ENCODE results near the gene UBE2E1. TPM values are rescaled to one million over a fixed set of nuclear protein-coding genes. Genes with fewer than 3 reads are reported as not detected.
A peak's percentile ranks its signal among the peaks of the same experiment; 100 is the strongest.

UBE2E1 gene
- polyA plus RNA-seq, 1 experiment = 134 TPM

GRCh38 chr3:23798876-23799275 is 6.9 kb upstream of the UBE2E1 start:
- POLR2A ChIA-PET = interaction anchor here (0.7 kb wide), 1 partner anchor 24 kb away, joined by 3 read pairs; no protein-coding TSS in a partner anchor
- H3K9me3 ChIP-seq (ENCODE audit: control insufficient read depth, insufficient read depth, low read length) = no peaks in the 10 kb centered on the region
- peaks cover 3% of the 10 kb centered on the region for H3K27me3 ChIP-seq (ENCODE audit: control insufficient read depth, insufficient read depth, low read length)
- no peak overlapping the region for H3K27ac ChIP-seq (ENCODE audit: low read depth, low read length)
- CTCF ChIA-PET = interaction anchor here (1.4 kb wide), 1 partner anchor 12 kb away, joined by 4 read pairs; no protein-coding TSS in a partner anchor
- no peak for TF ChIP-seq CTCF (IDR thresholded peaks at IDR 0.05; ENCODE audit: low read depth, low read length)
- H3K4me3 ChIP-seq (ENCODE audit: low read depth, low read length) = no peak overlapping the region
- DNase-seq (ENCODE audit: low read depth, low spot score) = no peak

GRCh38 chr3:23800731-23801130 is 5.0 kb upstream of the UBE2E1 start:
- Histone ChIP-seq H3K9me3 (ENCODE audit: control insufficient read depth, insufficient read depth, low read length) (no peaks in the 10 kb centered on the region), H3K27me3 (ENCODE audit: control insufficient read depth, insufficient read depth, low read length) (peaks cover 3% of the 10 kb centered on the region), H3K4me3 (ENCODE audit: low read depth, low read length) (no peak overlapping the region), H3K27ac (ENCODE audit: low read depth, low read length) (no peak overlapping the region)
- DNase-seq (ENCODE audit: low read depth, low spot score) = no peak
- TF ChIP-seq CTCF (IDR thresholded peaks at IDR 0.05; ENCODE audit: low read depth, low read length) = peak; percentile 34
- ChIA-PET POLR2A (no interaction called here), CTCF (no interaction called here)

DNA sequence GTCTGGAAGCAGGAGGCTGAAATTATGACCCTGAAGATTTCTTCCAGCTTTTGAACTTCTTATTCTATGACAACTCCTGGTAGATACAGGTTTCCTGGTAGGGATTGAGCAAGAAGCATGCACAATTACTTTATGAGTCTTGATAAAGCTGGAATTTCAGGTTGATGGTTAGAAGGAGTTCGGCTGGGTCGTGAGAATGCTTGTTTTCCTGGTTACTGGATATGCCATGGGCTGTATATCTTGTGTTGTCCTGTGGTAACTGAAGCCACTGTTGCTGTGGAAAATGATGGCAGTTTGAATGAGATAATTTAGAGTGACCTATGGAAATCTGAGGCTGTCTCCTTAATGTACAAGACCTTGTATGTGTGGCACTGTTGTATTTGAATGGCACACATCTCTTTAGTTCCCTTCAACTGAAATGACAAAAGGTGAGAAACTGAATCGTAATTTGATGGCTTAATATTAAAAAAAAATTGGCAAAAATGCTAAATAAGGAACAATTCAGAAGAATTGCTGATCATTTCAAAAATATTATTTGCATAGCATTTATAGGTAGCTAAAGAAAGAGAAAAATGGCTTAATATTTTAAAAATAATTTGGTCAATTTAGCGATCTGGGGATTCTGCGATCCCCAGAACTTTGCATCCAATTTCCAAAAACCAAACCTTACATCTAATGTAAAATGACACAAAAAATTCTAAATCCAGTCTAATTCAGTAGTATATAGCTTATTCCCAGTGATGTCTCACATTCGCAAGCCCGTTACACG is 1.1 kb upstream of the UBE2E1 start:
- no peak for TF ChIP-seq CTCF (IDR thresholded peaks at IDR 0.05; ENCODE audit: low read depth, low read length)
- Histone ChIP-seq H3K27ac (ENCODE audit: low read depth, low read length) (no peak overlapping the region), H3K27me3 (ENCODE audit: control insufficient read depth, insufficient read depth, low read length) (no peaks in the 10 kb centered on the region), H3K4me3 (ENCODE audit: low read depth, low read length) (no peak overlapping the region), H3K9me3 (ENCODE audit: control insufficient read depth, insufficient read depth, low read length) (no peaks in the 10 kb centered on the region)
- ChIA-PET CTCF (interaction anchor here (0.6 to 0.7 kb wide), 2 partner anchors 36 to 692 kb away, joined by 3 to 4 read pairs; no protein-coding TSS in a partner anchor), POLR2A (no interaction called here)
- no peak for DNase-seq (ENCODE audit: low read depth, low spot score)

GRCh38 chr3:23805210-23805632 is 534 bp upstream of the UBE2E1 start:
- POLR2A ChIA-PET = no interaction called here
- no peak for DNase-seq (ENCODE audit: low read depth, low spot score)
- Histone ChIP-seq H3K27ac (ENCODE audit: low read depth, low read length) (no peak overlapping the region), H3K9me3 (ENCODE audit: control insufficient read depth, insufficient read depth, low read length) (no peaks in the 10 kb centered on the region), H3K27me3 (ENCODE audit: control insufficient read depth, insufficient read depth, low read length) (no peaks in the 10 kb centered on the region), H3K4me3 (ENCODE audit: low read depth, low read length) (peak overlapping the region; percentile 72)
- no peak for TF ChIP-seq CTCF (IDR thresholded peaks at IDR 0.05; ENCODE audit: low read depth, low read length)
- CTCF ChIA-PET = interaction anchor here (0.7 kb wide), 1 partner anchor 36 kb away, joined by 3 read pairs; no protein-coding TSS in a partner anchor

Data from AG04450 (cell line).